GM13976 (cell line): Measurements from ENCODE around the gene TEX26.

Experiments
- DNase-seq: peaks from one replicate; pipeline ENCODE4 v3.0.0; 2012; ENCODE audit warnings: low spot score
- CTCF ChIP-seq: IDR thresholded peaks from 2 replicates; pipeline ENCODE4 v1.5.1; 2012; ENCODE audit warnings: borderline replicate concordance, mild to moderate bottlenecking; ENCODE audit not compliant: insufficient read depth; ENCODE audit errors: extremely low read depth, missing control alignments, control extremely low read depth
- in situ Hi-C: fragments of 300-500 bp; cut with MboI; formaldehyde crosslinking; loops from one replicate; pipeline ENCODE4 v1.12.0; 2022; ENCODE audit warnings: low sequenced_read_pairs, mixed read lengths, inconsistent platforms; ENCODE audit not compliant: unreplicated experiment

Gene TEX26

GRCh38 chr13:30932481-30933353 lies at the start of gene TEX26:
TSS of gene TEX26 (plus strand) at chr13:30932656. CDS start at chr13:30932716, 60 bp downstream.
- no peak for DNase-seq
- TF ChIP-seq CTCF, result no peak
- in situ Hi-C loops, result no loop called here

GRCh38 chr13:30882996-30883766 lies 49.3 kb upstream of the TEX26 start:
- DNase-seq, result no peak
- no peak for TF ChIP-seq CTCF
- in situ Hi-C loops, result no loop called here

GRCh38 chr13:30884543-30884942 lies 47.9 kb upstream of the TEX26 start:
- TF ChIP-seq CTCF, result no peak
- no peak for DNase-seq
- in situ Hi-C loops, result no loop called here

GRCh38 chr13:30889196-30889690 lies 43.2 kb upstream of the TEX26 start:
- in situ Hi-C loops, result no loop called here
- no peak for TF ChIP-seq CTCF
- no peak for DNase-seq

- DNase-seq, result no peak
- in situ Hi-C loops, result no loop called here
- no peak for TF ChIP-seq CTCF
Measured at GRCh38 chr13:30892966-30893365, 39.5 kb upstream of the TEX26 start.

GRCh38 chr13:30895773-30896172 lies 36.7 kb upstream of the TEX26 start:
- in situ Hi-C loops, result no loop called here
- DNase-seq, result no peak
- no peak for TF ChIP-seq CTCF
